Melanocyte of skin (primary cell): ENCODE measurements around the gene NOSIP. TPM values are rescaled to one million over a fixed set of nuclear protein-coding genes. Genes with fewer than 3 reads are reported as not detected.

Experiments
- small RNA-seq, 2 donors: library from RNA; depleted of rRNA; stranded (forward); fragments of <200 nt; gene quantifications; one replicate each; pipeline ENCODE3, GENCODE V24; 2012
- total RNA-seq, 2 donors: library from RNA; depleted of rRNA; stranded (reverse); fragments of >200 nt; gene quantifications; 2 replicates each; pipeline ENCODE4 v1.2.3, GENCODE V29; 2012

Gene NOSIP, protein sequence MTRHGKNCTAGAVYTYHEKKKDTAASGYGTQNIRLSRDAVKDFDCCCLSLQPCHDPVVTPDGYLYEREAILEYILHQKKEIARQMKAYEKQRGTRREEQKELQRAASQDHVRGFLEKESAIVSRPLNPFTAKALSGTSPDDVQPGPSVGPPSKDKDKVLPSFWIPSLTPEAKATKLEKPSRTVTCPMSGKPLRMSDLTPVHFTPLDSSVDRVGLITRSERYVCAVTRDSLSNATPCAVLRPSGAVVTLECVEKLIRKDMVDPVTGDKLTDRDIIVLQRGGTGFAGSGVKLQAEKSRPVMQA
- 100 to 1,000 TPM in 1 of 2 donors, 10 to 100 TPM in 1; 65.4 to 120 TPM for total RNA-seq

DNA sequence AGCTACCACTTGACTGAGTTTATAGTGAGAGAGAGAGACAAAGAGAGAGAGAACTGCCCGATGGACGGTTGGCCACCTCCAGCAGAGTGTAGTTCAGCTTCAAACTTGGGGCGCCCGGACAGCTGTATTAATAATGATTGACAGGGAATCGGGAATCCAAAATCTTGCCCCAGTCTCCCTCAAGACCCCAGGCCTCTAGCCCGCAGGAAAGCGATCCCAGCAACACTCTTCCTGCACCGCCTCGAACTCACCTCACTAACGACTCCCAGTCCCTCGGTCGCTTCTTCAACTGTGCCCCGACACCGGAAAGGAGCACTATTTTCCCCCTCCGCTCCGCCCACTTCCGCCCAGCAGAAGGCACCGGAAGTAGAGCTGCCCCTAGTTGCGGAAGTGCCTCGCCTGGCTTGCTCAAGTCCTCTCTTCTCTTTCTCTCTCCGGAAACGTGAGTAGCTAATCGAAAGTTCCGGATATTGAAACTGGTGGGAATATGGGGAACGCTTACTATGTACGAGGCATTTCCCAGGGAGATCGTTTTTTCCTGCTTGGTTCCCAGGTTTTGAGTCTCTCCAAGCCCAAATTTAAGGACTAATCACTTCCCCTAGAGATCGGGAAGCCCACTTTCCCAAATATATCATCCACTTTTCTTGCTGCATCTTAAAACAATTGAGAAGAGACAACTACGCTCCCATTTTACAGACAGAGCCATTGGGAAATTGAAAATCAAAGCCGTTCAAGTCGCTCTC lies at the start of gene NOSIP:
TSS of gene NOSIP (minus strand) at position 293 of the 743 bp plus-strand sequence. CDS start 19,865 bp downstream, outside the sequence.

DNA sequence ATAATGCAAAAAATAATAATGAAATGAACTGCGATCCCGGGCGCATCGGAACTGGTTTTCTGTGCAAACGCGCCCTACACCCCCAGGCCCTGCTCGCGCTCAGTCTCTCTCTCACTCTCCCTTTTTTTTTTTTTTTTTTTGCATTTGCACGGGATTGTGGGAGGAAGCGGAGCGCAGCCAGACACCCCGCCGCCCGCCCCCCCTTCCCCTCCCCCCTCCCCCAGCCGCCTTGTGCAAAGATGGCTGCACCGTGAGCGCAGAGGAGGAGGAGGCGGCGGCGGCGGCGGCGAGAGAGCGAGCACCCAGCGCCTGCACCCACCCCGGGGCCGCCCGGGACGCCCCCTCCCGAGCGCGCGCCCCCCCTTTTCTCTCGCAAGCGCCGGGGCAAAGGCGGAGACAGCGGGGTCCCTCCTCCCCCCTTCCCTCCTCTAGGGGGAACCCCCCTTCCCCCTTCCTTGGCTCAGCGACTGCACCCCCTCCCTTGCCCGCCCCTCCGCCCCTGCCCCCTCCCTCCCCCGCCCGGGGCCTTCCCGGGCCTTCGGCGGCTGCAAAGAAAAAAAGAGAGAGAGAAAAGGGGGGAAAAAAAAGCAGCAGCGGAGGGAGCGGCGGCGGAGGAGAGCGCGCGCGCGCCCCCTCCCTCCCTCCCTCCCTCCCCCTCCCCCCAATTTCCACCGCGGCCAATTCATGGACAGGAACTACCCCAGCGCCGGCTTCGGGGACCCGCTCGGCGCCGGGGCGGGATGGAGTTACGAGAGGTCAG lies 10.8 kb upstream of the NOSIP start, which contains the start of gene PRR12:
TSS of gene PRR12 (plus strand) at position 212 of the 760 bp plus-strand sequence. CDS start at position 685, 473 bp downstream.

DNA sequence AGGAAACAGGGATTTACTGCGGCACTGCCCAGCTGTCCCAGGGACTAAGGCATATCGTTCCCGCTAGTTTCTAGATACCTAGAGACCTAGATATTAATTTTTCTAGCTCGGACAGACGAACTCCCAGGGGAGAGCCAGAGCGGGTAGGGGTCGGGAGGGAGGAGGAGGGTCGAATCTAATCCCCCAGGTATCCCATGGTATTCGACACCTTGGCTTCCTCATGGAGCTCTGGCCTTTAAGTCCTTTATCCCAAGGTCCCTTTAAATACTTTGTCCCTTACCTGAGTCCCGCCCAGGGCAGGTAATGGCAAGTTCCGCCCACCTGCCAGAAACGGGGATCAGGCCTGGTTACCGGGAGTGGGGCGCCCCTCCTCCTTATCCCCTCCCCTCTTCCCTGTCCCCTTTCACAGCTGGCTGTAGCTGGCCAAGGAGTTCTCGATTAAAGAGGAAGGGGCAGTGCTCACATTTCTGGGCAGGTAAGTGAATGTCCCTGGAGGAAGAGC lies 702 bp upstream of the NOSIP start, which contains the start of gene PRRG2:
TSS of gene PRRG2 (plus strand) at position 310 of the 502 bp plus-strand sequence. CDS start 1,904 bp downstream, outside the sequence.

Small RNAs within 50 kb of the gene (small RNA-seq; reads per million reads assigned to genes)
- gene RF00019 = 0 reads per million in 2 donors

Other genes with a start within 250 kb of the NOSIP start
- not detected for gene CD37, start 245.2 kb downstream of the NOSIP start, total RNA-seq
- 10 to 100 TPM; 29.6 to 30.3 TPM for gene TEAD2, start 218.1 kb downstream of the NOSIP start, total RNA-seq
- not detected for gene DKKL1, start 216.7 kb downstream of the NOSIP start, total RNA-seq
- gene KASH5, start 192.3 kb downstream of the NOSIP start, total RNA-seq = not detected
- gene PTH2, start 157.1 kb downstream of the NOSIP start, total RNA-seq = not detected
- not detected for gene GFY, start 155.2 kb downstream of the NOSIP start, total RNA-seq
- under 1 TPM in 1 of 2 donors, not detected in 1; under 0.01 TPM for gene SLC17A7, start 139.0 kb downstream of the NOSIP start, total RNA-seq
- gene PIH1D1, start 128.7 kb downstream of the NOSIP start, total RNA-seq = 100 to 1,000 TPM in 1 of 2 donors, 10 to 100 TPM in 1; 89.5 to 132 TPM
- 10 to 100 TPM; 47.0 to 65.0 TPM for gene ALDH16A1, start 127.3 kb downstream of the NOSIP start, total RNA-seq
- 1 to 10 TPM; 2.7 to 3.8 TPM for gene FLT3LG, start 106.3 kb downstream of the NOSIP start, total RNA-seq
- 1,000 to 10,000 TPM; 1,225 to 1,537 TPM for gene RPL13A, start 92.9 kb downstream of the NOSIP start, total RNA-seq
- 1,000 to 10,000 TPM; 1,700 to 1,752 TPM for gene RPS11, start 84.1 kb downstream of the NOSIP start, total RNA-seq
- gene FCGRT, start 67.9 kb downstream of the NOSIP start, total RNA-seq = 10 to 100 TPM; 21.7 to 27.0 TPM
- gene RCN3, start 52.6 kb downstream of the NOSIP start, total RNA-seq = 1 to 10 TPM; 1.4 to 3.0 TPM
- gene PRRG2, start 760 bp upstream of the NOSIP start, total RNA-seq = under 1 TPM; 0.34 to 1.00 TPM
- 1 to 10 TPM; 3.4 to 4.7 TPM for gene PRR12, start 10.6 kb upstream of the NOSIP start, total RNA-seq
- 10 to 100 TPM; 11.0 to 11.3 TPM for gene RRAS, start 59.6 kb upstream of the NOSIP start, total RNA-seq
- 10 to 100 TPM; 18.6 to 19.3 TPM for gene SCAF1, start 61.7 kb upstream of the NOSIP start, total RNA-seq
- 10 to 100 TPM; 24.8 to 55.6 TPM for gene IRF3, start 85.3 kb upstream of the NOSIP start, total RNA-seq
- 10 to 100 TPM in 1 of 2 donors, 1 to 10 TPM in 1; 3.1 to 14.0 TPM for gene BCL2L12, start 85.4 kb upstream of the NOSIP start, total RNA-seq
- 100 to 1,000 TPM; 195 to 414 TPM for gene PRMT1, start 96.7 kb upstream of the NOSIP start, total RNA-seq
- under 1 TPM; 0.34 to 1.00 TPM for gene ADM5, start 109.0 kb upstream of the NOSIP start, total RNA-seq
- gene CPT1C, start 110.6 kb upstream of the NOSIP start, total RNA-seq = 1 to 10 TPM; 2.7 to 4.8 TPM
- gene TSKS, start 182.8 kb upstream of the NOSIP start, total RNA-seq = not detected
- 10 to 100 TPM; 65.7 to 71.6 TPM for gene AP2A1, start 186.4 kb upstream of the NOSIP start, total RNA-seq
- gene FUZ, start 232.7 kb upstream of the NOSIP start, total RNA-seq = 10 to 100 TPM; 21.7 to 28.3 TPM
- 10 to 100 TPM; 16.9 to 19.0 TPM for gene MED25, start 237.7 kb upstream of the NOSIP start, total RNA-seq